RPMI8226 (cell line): ENCODE measurements around the gene PUS1.
A peak's percentile ranks its signal among the peaks of the same experiment; 100 is the strongest.
"Not testable (repeated sequence)": the region's sequence is repeated elsewhere in the genome, so short reads cannot be mapped to it uniquely, and the experiment has no call there.

Source experiments
- DNase-seq: peaks from one replicate; pipeline ENCODE4 v3.0.0-alpha.2; 2015

Gene PUS1

DNA sequence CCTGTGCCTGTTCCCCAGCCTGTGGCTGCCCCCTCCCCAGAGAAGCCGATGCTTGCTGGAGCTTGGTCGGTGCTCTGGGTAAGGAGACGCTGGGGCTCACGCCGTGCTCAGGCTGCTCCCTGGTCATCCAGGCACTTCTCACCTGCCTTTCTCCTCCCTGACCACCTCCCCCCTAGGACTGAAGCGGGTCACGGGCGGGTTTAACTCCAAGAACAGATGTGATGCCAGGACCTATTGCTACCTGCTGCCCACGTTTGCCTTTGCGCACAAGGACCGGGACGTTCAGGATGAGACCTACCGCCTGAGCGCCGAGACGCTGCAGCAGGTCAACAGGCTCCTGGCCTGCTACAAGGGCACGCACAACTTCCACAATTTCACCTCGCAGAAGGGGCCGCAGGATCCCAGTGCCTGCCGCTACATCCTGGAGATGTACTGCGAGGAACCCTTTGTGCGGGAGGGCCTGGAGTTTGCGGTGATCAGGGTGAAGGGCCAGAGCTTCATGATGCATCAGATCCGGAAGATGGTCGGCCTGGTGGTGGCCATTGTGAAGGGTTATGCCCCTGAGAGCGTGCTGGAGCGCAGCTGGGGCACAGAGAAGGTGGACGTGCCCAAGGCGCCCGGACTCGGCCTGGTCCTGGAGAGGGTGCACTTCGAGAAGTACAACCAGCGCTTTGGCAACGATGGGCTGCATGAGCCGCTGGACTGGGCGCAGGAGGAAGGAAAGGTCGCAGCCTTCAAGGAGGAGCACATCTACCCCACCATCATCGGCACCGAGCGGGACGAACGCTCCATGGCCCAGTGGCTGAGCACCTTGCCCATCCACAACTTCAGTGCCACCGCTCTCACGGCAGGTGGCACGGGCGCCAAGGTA lies 12.3 kb downstream of the PUS1 start:
- DNase-seq, result no peak

DNA sequence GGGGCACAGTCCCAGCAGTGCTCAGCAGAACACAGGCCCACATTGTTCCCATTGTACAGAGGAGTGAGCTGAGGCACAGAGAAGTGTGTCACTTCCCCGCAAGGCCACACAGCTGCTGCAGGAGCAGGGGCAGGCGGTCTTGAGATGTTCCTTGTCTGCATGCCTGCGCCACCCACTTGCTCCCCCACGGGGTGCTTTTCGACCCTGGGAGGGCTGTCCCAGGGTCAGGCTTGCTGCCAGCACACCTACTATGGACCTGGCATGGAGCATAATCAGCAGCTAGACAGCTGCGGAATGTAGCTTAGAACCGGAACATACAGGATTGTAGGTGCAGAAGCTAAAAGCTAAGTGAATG lies 12.9 kb downstream of the PUS1 start:
- no peak for DNase-seq

GRCh38 chr12:131942671-131943070 lies 13.6 kb downstream of the PUS1 start:
- DNase-seq, result no peak

GRCh38 chr12:131943389-131943788 lies 14.3 kb downstream of the PUS1 start:
- no peak for DNase-seq

- no peak for DNase-seq
Measured at GRCh38 chr12:131943876-131944275, 14.8 kb downstream of the PUS1 start.

GRCh38 chr12:131944601-131945251 lies 15.7 kb downstream of the PUS1 start:
- peak; percentile 19 for DNase-seq

DNA sequence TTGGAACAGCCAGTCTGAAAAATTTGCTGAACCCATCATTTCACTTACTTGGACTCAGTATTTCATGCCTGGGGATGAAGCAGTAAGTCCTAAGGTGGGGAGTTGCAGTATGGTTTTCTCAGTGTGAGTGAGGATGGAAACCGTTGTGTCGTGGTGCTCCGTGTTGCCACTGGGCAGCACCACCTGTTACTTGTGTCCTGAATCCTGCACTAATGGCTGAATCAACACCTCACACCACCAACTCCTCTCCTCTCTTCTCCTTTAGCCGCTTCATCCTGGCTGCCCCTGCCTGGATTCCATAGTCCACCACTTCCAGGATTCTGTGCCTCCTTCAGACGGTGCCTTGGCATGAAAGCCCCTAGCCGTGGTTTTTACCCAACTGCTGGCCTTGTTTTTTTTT lies 17.7 kb downstream of the PUS1 start:
- DNase-seq, result no peak

DNA sequence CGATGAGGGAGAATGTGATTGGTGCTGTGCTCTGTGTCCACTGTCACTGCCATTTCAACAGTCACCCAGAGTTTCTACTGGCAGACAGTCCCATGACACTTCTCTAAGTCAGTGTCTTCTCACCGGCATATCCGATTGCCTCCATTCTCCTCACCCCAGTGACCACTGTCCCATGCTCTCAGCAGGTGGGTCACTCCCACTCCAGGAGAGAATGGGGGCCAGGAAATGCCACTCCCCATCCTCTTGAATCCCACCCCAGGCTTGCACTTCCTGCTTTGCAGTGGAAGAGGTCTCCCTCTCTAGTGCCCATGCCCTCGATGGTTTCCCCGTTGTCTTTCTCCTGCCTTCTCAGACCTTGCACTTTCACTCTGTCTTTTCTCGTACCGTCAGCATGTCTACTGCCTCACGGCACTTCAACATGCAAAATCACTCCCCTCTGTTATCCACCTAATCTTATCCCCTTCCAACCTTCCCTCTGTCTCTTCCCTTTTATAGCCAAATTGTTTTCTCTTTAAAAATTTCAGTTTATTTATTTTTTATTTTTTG lies 18.5 kb downstream of the PUS1 start:
- DNase-seq, result peak; percentile 35

GRCh38 chr12:131948166-131948712 lies 19.2 kb downstream of the PUS1 start:
- no peak for DNase-seq

GRCh38 chr12:131948713-131949430 lies 19.8 kb downstream of the PUS1 start:
- DNase-seq, result not testable (repeated sequence)

DNA sequence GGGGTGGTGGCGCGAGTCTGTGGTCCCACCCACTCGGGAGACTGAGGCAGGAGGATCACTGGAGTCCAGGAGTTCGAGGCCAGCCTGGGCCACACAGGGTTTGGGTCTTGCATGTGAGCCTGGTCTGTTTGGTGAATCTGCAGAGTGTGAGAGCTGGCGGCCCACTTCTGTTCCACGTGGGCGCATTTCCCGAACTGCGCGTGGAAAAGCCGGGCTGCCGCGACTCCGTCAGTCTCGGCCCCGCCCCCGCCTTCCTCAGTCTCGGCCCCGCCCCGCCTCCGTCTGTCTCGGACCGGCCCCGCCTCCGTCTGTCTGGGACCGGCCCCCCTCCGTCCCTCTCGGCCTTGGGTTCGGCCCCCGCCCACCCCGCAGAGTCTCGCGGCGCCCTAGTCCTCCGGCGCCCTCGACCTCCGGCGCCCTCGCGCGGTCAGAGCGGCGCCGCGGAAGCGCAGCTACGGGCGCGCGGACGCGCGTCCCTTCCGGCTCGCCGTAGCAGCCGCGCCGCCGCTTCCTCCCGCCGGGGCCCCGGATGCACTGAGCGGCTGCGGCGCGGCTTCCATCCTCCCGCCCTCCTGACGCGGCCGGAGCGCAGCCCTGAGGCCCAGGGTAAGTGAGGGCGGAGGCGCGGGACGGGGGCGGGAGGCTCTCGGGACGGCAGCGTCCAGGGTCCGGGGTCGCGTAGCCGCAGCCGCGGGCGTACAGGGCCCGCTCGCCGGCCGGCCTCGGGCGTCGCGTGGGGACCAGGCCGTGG lies 20.5 kb downstream of the PUS1 start, which contains the start of gene EP400:
Gene EP400, plus strand, starts transcription at position 512 of the 751 bp plus-strand sequence. CDS start 10,678 bp downstream, outside the sequence.
- DNase-seq, result peak; percentile 94

DNA sequence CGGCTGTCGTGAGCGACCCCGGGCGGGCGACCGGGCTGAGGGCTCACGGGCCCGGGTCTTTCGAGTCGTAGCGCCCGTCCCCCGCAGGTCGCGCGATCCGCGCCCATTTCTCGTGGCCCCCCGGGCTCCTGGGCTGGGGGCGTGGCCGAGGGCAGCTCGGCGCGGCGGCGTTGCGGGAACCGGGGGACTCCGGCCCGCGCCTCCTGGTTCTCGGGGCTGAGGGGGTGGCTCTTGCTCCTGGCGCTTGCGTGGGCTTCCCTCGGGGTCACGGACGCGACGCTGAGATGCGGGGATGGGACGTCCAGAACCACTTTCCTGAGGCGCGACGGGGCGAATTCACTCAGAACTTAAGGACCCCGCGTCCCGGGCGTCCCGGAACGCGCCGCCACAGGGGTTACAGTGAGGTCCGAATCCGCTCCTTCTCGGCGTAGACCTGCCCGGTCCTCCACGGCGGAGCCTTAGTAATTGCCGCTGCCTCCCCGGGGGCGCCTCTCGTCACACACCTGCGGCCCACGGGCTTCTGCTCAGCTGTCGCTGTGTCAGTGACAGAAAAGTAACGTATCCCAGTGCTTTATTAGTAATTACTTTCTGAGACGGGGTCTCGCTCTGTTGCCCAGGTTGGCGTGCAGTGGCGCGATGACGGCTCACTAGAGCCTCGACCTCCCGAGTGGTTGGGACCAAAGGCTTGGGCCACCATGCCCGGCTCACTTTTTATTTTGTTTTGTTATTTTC lies 21.3 kb downstream of the PUS1 start:
- DNase-seq, result peak; percentile 33

DNA sequence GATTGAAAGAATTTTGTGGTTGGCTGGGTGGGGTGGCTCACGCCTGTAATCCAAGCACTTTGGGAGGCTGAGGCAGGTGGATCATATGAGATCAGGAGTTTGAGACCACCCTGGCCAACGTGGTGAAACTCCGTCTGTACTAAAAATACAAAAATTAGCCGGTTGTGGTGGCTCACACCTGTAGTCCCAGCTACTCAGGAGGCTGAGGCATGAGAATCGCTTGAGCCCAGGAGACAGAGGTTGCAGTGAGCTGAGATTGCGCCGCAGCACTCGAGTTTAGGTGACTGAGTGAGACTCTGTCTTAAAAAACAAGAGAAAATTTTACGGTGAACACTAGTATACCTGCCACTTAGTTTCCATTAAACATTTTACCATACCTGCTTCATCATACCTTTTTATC lies 24.7 kb downstream of the PUS1 start:
- DNase-seq, result not testable (repeated sequence)

- DNase-seq, result not testable (repeated sequence)
Measured at GRCh38 chr12:131954460-131954859, 25.4 kb downstream of the PUS1 start.

- DNase-seq, result no peak
Measured at GRCh38 chr12:131959116-131959515, 30.0 kb downstream of the PUS1 start.

- DNase-seq, result no peak
Measured at GRCh38 chr12:131959641-131960589, 30.8 kb downstream of the PUS1 start.

GRCh38 chr12:131960590-131961325 lies 31.7 kb downstream of the PUS1 start:
- DNase-seq, result not testable (repeated sequence)

- DNase-seq, result not testable (repeated sequence)
Measured at GRCh38 chr12:131961328-131961727, 32.3 kb downstream of the PUS1 start.

GRCh38 chr12:131962069-131962468 lies 33.0 kb downstream of the PUS1 start:
- no peak for DNase-seq
